OCI-LY1 (cell line): ENCODE measurements around the gene ANKRD11.

ENCODE experiments used
- H2AFZ ChIP-seq: fragments of 200-600 bp; sonication (generic), shearing (Covaris generic); 2 replicates; pipeline ENCODE4 v1.6.0; 2014; ENCODE audit warnings: antibody characterized with exemption, mild to moderate bottlenecking, low read length
- H3F3A ChIP-seq: fragments of 200-600 bp; sonication (generic), shearing (Covaris generic); 2 replicates; pipeline ENCODE4 v1.6.0; 2014; ENCODE audit warnings: mild to moderate bottlenecking, antibody characterized with exemption, low read length, moderate library complexity; ENCODE audit not compliant: insufficient read depth
- H3K27ac ChIP-seq: fragments of 200-600 bp; sonication (generic); 2 replicates; pipeline ENCODE4 v1.5.1; 2014; ENCODE audit warnings: low read length, mixed run types, mild to moderate bottlenecking, low read depth; ENCODE audit not compliant: poor library complexity, severe bottlenecking
- H3K27me3 ChIP-seq: fragments of 200-600 bp; sonication (generic); 2 replicates; pipeline ENCODE4 v1.6.0; 2014; ENCODE audit warnings: antibody characterized with exemption, mild to moderate bottlenecking, low read length, moderate library complexity; ENCODE audit not compliant: insufficient read depth
- H3K36me3 ChIP-seq: fragments of 200-600 bp; sonication (generic); 2 replicates; pipeline ENCODE4 v1.6.1; 2014; ENCODE audit warnings: mild to moderate bottlenecking, antibody characterized with exemption, low read length, moderate library complexity, mixed read lengths; ENCODE audit not compliant: insufficient read depth
- H3K4me1 ChIP-seq: fragments of 200-600 bp; sonication (generic); 2 replicates; pipeline ENCODE4 v1.5.1; 2014; ENCODE audit warnings: mild to moderate bottlenecking, low read length, moderate library complexity; ENCODE audit not compliant: insufficient read depth, severe bottlenecking
- H3K4me2 ChIP-seq: fragments of 200-600 bp; sonication (generic), shearing (Covaris generic); 2 replicates; pipeline ENCODE4 v1.6.1; 2014; ENCODE audit warnings: low read length
- H3K4me3 ChIP-seq: fragments of 200-600 bp; sonication (generic); 2 replicates; pipeline ENCODE4 v1.5.1; 2014; ENCODE audit warnings: low read length, low read depth, mild to moderate bottlenecking, mixed read lengths; ENCODE audit not compliant: poor library complexity, severe bottlenecking
- H3K79me2 ChIP-seq: fragments of 200-600 bp; shearing (Covaris generic); 2 replicates; pipeline ENCODE4 v1.6.1; 2016; ENCODE audit warnings: mixed run types, low read length, mixed read lengths; ENCODE audit not compliant: insufficient read depth
- H3K9ac ChIP-seq: fragments of 200-600 bp; sonication (generic), shearing (Covaris generic); 2 replicates; pipeline ENCODE4 v1.6.1; 2014; ENCODE audit warnings: mild to moderate bottlenecking, low read length, mixed read lengths
- H3K9me2 ChIP-seq: fragments of 200-600 bp; sonication (generic), shearing (Covaris generic); 2 replicates; pipeline ENCODE4 v1.6.1; 2014; ENCODE audit warnings: low read depth, mild to moderate bottlenecking, low read length, mixed read lengths
- H3K9me3 ChIP-seq: fragments of 200-600 bp; shearing (Covaris generic); 2 replicates; pipeline ENCODE4 v1.6.1; 2014; ENCODE audit warnings: low read length, mixed read lengths
- H4K20me1 ChIP-seq: fragments of 200-600 bp; sonication (generic), shearing (Covaris generic); 2 replicates; pipeline ENCODE4 v1.6.0; 2016; ENCODE audit warnings: mild to moderate bottlenecking, low read length; ENCODE audit not compliant: insufficient read depth
- EZH2 ChIP-seq: fragments of 200-600 bp; sonication (generic), shearing (Covaris generic); IDR thresholded peaks from 2 replicates; pipeline ENCODE4 v1.8.0; 2017; ENCODE audit warnings: borderline replicate concordance, mixed run types, mild to moderate bottlenecking, antibody characterized with exemption, low read length, moderate library complexity, mixed read lengths
- TF ChIP-seq, protein P1 (sequence below): fragments of 200-600 bp; sonication (generic), shearing (Covaris generic); IDR thresholded peaks from 2 replicates; pipeline ENCODE4 v1.5.1; 2017; ENCODE audit warnings: mild to moderate bottlenecking, antibody characterized with exemption, low read length, moderate library complexity, mixed read lengths

ANKRD11 gene

GRCh38 chr16:89444728-89445127, 45.6 kb downstream of the ANKRD11 start:
- Histone ChIP-seq H3K9ac (no peak overlapping the region), H3F3A (no peaks in the 10 kb centered on the region), H3K4me1 (peaks cover 50% of the 10 kb centered on the region), H2AFZ (no peak overlapping the region), H3K9me2 (no peaks in the 10 kb centered on the region), H3K4me3 (no peak overlapping the region), H3K4me2 (no peak overlapping the region), H3K27ac (peak overlapping the region; percentile 34), H3K9me3 (no peaks in the 10 kb centered on the region), H3K36me3 (peaks cover 4% of the 10 kb centered on the region; the same call in 1 of the 2 replicates), H3K79me2 (peaks cover 100% of the 10 kb centered on the region), H3K27me3 (no peaks in the 10 kb centered on the region), H4K20me1 (no peaks in the 10 kb centered on the region)
- TF ChIP-seq, protein P1, sequence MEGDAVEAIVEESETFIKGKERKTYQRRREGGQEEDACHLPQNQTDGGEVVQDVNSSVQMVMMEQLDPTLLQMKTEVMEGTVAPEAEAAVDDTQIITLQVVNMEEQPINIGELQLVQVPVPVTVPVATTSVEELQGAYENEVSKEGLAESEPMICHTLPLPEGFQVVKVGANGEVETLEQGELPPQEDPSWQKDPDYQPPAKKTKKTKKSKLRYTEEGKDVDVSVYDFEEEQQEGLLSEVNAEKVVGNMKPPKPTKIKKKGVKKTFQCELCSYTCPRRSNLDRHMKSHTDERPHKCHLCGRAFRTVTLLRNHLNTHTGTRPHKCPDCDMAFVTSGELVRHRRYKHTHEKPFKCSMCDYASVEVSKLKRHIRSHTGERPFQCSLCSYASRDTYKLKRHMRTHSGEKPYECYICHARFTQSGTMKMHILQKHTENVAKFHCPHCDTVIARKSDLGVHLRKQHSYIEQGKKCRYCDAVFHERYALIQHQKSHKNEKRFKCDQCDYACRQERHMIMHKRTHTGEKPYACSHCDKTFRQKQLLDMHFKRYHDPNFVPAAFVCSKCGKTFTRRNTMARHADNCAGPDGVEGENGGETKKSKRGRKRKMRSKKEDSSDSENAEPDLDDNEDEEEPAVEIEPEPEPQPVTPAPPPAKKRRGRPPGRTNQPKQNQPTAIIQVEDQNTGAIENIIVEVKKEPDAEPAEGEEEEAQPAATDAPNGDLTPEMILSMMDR: no peak
- TF ChIP-seq EZH2: no peak

DNA sequence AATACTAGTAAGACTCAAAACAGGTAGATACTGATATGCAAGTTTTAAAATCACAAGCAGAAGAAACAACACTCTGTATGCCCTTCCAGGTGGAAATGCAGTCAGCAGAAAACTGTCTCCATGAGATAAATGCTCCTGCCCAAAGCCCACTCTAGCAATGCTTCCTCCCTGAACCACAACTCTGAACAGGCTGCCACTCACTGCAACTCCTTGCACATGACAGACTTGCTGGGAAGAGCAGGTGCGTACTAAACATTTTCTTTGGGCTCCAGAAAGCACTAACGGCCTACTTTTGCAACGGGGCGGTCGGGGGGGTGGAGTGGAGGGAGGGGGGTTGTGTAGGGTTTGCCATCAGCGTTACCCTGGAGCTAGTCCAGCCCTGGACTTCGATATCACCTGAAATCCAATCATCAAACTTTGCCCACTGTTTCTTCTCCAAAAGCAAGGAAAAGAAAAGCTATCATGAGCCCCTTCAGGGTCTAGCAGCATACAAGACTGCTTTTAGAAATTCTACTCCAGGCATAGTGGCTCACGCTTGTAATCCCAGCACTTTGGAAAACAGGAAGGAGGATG, 46.1 kb downstream of the ANKRD11 start:
- Histone ChIP-seq H4K20me1 (no peaks in the 10 kb centered on the region), H2AFZ (no peak overlapping the region), H3K4me3 (no peak overlapping the region), H3K4me1 (peaks cover 50% of the 10 kb centered on the region), H3F3A (no peaks in the 10 kb centered on the region), H3K4me2 (peak overlapping the region; percentile 10; the same call in 1 of the 2 replicates), H3K27ac (peak overlapping the region; percentile 34), H3K9me2 (no peaks in the 10 kb centered on the region), H3K9ac (no peak overlapping the region), H3K9me3 (no peaks in the 10 kb centered on the region), H3K27me3 (no peaks in the 10 kb centered on the region), H3K36me3 (peaks cover 6% of the 10 kb centered on the region; the same call in 1 of the 2 replicates), H3K79me2 (peaks cover 100% of the 10 kb centered on the region)
- no peak for TF ChIP-seq EZH2
- TF ChIP-seq, protein P1: no peak

DNA sequence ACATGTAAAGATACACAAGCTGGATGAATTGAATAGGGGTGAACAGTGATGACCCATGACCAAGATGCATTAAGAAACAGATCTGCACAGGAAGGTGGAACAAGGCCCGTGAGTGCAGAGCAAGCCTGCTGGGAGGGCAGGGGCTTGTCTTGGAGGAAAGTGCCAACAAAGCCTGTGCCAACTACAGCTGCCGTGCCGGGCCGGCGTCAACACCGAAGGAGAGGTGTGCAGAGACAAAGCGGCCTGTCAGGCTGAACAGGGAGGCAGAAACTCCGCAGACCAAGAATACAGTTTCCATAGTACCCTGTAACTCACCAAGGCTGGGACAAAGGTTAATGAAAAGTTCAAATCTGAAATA, 46.7 kb downstream of the ANKRD11 start:
- H3F3A ChIP-seq: no peaks in the 10 kb centered on the region
- H3K27ac ChIP-seq: peak overlapping the region; percentile 34
- peaks cover 6% of the 10 kb centered on the region; the same call in 1 of the 2 replicates for H3K36me3 ChIP-seq
- peaks cover 100% of the 10 kb centered on the region for H3K79me2 ChIP-seq
- no peaks in the 10 kb centered on the region for H3K9me3 ChIP-seq
- H3K9ac ChIP-seq: no peak overlapping the region
- no peaks in the 10 kb centered on the region for H3K27me3 ChIP-seq
- no peaks in the 10 kb centered on the region for H4K20me1 ChIP-seq
- H3K4me1 ChIP-seq: peaks cover 50% of the 10 kb centered on the region
- no peak overlapping the region for H2AFZ ChIP-seq
- no peaks in the 10 kb centered on the region for H3K9me2 ChIP-seq
- H3K4me3 ChIP-seq: no peak overlapping the region
- peak overlapping the region; percentile 10; the same call in 1 of the 2 replicates for H3K4me2 ChIP-seq
- TF ChIP-seq, protein P1: no peak
- TF ChIP-seq EZH2: no peak
